GM19397 (cell line): ENCODE data around the gene LRMDA.

ENCODE experiments used
- ATAC-seq: cut with Tn5 transposase; IDR thresholded peaks from one replicate; pipeline ENCODE4 v1.9.1; 2021; ENCODE audit warnings: mild to moderate bottlenecking, moderate library complexity; ENCODE audit not compliant: unreplicated experiment

Gene LRMDA

GRCh38 chr10:75962395-75963061, 531.1 kb downstream of the LRMDA start:
- ATAC-seq: no peak

DNA sequence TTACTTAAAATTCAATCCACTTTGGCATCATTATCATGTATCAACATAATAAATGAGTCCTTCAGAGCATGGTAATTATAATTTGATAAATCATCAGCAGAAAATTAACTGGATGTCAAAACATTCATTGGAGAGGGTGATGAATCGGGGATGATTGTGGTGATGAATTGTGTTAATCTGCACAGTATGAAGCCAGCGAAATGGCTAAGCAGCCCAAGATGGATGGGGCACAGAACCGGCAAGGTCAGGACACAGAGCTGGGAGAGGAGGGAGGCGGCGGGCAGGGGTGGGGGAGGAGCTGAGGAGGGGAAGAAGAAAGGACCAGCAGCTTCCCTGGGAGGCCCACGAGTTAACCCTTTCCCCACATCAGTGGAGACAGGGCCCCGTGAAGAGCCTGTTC, 536.1 kb downstream of the LRMDA start:
- no peak for ATAC-seq

GRCh38 chr10:75969031-75969430, 537.6 kb downstream of the LRMDA start:
- ATAC-seq: no peak

- ATAC-seq: no peak
These were observed 540.2 kb downstream of the LRMDA start for GRCh38 chr10:75971402-75972211.

DNA sequence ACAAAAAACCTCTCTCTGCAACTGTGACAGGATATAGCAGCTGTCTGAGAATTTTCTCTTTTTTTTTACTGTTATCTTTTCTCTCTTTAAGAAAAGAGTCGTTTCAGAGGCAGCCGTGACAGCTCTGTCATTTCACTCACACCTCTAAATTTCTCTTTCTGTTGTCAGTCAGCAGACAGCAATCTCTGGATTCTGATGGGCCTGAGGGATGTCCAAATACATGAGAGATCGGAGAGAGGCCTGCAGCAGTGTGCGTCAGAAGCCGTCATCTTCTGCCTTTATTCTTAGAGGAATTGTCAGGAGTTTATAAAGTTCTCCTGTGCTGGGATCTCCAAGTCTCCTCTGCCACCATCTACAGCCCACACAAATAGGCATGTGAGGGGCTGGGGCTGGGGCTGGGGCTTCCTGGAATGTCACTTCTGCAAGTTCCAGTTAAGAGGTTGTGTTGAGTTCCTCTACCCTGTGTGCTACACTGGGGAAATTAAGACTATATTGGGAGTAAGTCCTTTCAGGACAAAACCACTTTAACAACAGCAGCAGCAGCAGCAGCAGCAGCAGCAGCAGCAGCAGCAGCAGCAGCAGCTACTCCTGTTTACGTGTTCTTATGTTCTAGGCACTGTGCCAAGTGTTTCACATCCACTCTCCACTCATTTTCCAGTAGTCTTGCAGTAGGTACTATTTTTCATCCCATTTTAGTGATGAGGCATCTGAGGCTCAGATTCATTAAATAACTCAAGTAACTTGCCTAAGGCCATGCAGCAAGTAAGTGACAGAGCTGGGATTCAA, 541.3 kb downstream of the LRMDA start:
- ATAC-seq: no peak

GRCh38 chr10:75974080-75974479, 542.7 kb downstream of the LRMDA start:
- ATAC-seq: no peak

DNA sequence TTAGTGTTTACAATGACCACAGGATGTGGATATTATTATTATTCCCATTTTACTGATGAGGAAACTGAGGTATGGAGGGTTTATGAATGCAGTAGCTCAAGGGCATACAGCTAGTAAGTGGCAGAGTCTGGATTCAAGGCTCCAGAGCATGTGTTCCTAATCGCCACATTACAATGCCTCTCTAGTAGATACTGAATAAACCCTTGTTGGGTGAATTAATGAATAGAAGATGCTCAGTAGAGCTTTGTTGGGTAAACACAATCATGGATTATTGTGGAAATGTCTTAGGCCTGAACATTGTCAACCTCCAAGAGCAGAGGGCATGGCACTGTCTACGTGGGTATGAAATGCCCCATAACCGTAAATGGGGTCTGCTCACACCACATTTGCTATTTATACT, 545.3 kb downstream of the LRMDA start:
- ATAC-seq: no peak

DNA sequence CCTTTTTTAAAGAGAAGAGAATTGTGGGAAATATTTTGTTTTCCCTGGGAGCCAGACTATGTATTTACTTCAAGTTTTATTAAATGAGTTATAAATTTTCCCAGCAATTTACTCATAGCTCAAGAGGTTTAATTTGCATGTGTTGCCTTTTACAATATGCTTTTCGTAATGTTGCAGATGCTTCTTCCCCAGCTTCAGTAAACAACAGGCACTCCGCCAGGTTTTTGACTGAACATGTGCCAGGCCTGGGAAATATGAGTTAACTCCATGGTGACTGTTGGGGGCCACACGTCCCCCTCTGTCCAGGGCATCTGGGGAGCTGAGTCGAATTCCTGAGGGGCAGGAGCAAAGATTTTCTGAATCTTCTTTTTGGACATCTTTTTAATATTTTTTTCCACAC, 545.7 kb downstream of the LRMDA start:
- no peak for ATAC-seq

DNA sequence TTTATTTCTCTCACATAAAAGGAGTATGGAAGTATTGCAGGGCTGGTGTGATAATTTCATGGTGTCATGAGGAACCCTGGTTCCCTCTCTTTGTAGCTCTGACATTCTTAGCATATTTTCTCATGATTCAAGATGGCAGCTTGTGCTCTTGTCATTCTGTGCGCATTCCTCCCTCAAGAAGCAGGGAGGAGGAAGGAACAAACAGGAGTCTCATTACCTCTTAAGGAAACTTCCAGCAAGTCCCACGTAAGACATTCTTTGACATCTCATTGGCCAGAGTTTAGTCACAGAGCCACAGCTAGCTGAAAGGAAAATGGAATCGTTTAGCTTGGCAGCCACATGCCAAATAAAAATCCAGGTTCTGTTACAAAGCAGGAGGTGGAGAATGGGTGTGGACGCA, 546.8 kb downstream of the LRMDA start:
- no peak for ATAC-seq

DNA sequence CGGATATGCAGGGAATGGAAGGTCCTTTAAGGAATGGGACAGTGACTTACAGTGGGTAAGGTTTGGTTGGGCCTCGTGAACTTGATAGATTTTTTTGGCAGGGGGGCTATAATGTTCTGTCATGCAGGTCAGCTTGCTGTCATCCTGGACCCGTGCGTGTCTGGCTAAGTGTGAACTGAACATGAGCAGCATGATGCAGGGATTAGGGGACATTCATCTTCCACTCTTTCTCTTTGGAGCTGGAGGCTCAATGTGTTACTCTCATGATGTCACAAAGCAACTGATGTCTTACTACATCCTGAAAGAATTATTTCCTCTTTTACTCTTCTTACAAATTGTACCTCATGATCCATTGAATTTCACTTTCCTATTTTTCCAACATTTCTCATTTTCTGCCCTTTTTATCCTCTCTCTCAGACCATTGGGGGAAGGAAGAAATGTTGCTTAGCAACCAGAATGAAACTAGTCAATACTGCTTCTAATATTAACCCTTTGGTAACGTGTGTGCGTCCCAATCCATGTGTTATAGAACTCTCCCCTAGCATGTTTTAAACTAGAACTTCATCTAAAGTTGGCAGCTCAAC, 549.1 kb downstream of the LRMDA start:
- no peak for ATAC-seq

- ATAC-seq: no peak
These were observed 551.4 kb downstream of the LRMDA start for GRCh38 chr10:75982611-75983369.

- ATAC-seq: no peak
These were observed 552.6 kb downstream of the LRMDA start for GRCh38 chr10:75984067-75984466.

DNA sequence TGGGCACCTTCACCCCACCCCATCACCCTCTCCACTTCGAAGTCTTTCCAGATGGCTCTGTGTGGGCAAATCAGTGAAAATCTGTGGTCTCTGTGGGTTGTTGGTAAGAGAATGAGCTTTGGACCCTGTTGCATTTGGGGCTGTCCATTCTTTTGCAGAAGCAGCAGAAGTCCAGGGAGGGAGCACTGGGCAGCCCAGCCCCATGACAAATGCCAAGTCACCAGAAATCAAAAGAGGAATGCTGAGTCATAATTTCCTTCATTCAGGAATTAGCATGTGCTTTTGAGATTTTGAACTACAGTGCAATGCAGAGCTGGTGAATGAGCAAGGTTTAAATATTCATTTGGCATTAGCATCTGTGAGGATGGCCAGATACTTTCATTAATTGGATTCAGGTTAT, 556.2 kb downstream of the LRMDA start:
- ATAC-seq: no peak

GRCh38 chr10:75994357-75995040, 563.1 kb downstream of the LRMDA start:
- ATAC-seq: no peak

DNA sequence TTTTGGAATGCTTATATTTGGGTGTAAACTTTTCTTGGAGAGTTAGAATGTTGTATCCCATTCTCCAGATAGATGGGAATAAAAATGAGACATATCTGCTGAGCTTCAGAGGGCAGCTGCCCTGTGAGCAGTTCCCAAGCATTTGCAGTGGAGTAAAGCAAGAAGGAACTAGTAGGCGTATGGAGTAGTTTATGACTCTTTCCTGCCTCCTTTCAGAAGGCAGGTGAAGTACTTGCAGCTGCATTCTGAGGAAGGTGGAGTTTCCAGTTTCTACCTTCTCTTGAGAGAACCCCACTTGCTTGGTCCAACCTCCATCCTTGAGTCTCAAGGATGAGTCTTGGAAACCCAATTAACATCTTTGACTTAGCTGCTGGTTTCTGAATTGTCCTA, 563.6 kb downstream of the LRMDA start:
- no peak for ATAC-seq

GRCh38 chr10:75995720-75996119, 564.3 kb downstream of the LRMDA start:
- no peak for ATAC-seq

DNA sequence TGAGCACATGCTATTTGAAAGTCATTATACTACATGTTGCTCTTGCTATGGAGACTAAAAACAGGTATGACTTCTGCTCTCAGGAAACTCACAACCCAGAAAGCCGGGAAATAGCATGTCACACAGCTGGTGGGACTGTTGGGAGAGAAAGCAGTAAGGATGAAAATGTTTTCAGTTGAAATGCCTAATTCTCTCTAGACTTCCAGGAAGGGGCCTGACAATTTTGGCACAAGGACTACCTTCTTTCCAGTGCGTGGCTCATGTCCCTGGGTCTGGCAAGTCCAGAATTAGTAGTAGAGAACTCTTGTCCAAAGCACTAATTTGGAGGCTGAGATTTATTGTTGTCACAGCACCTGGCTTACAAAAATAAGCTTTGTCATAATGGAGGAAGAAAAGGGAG, 567.6 kb downstream of the LRMDA start:
- ATAC-seq: no peak

DNA sequence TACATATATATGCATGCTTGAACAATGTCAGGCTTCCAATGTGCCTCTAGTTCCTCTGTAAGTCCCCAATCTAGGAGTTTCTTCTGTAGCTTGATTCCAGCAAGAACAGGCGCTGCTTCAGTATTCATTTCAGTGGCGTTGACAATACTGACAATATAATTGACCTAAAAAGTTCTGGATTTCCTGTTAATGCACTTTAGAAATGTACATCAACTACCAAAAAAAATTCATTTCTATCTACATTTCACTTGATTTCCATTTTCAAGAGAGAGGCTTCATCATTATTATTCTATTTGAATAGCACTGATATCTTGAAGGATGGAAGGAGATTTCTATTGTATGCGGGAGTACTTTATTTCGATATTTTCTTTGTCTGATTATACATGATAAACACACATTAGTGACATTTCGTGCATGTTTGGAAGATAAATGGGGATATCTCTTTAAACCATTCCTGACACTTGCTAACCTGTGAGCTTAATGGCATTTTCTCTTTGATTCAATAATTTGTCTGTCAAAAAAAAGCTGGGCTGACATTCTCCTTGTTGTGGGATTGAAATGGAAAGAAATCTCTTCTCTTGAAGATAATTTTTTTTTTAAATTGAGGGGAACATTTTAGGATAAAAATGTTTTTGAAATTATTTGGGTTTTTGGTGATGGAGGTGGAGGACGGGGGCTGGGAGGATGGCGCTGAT, 568.2 kb downstream of the LRMDA start:
- no peak for ATAC-seq

DNA sequence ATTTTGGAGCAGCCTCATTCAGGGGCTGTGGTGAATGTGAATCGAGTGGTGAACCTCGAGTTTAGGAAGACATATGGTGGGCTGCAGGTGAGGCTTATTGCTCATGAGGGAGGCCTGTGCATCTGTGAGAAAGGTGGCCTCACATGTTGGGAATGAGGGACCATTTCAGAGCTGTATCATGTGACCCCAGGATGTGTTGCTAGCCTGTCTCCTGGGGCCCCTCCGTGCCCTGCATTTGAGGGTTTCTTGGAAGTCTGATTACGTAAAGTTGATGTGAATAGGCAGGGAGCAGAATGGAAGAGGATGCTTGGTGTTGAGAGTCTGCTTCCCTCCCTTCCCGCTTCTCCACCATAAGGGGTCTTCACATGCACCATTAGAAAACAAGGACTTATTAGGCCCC, 569.1 kb downstream of the LRMDA start:
- ATAC-seq: no peak

DNA sequence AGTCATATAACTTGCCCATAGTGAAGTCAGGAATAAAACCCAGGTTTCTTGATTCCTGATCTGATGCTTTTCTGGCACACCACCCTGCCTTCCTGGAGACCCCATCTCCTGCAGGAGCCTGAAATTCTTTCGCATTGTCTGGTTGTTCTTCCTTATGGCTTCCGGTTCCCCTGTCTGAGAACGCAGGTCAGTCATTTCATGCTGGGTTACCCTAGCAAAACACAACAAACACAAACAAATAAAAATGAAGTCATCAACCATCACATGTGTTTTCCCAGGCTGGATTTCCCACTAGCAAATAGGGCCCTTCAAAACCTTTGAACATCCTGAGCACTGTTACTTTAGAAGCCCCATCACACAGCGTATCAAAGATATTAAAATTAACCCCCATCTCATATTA, 569.6 kb downstream of the LRMDA start:
- ATAC-seq: no peak
